ENCODE data around the gene BSND.
"Not testable (repeated sequence)": the region's sequence is repeated elsewhere in the genome, so short reads cannot be mapped to it uniquely, and the experiment has no call there.

The BSND gene

GRCh38 chr1:54998677-54999076, at the start of gene BSND:
BSND (plus strand) TSS chr1:54998933; CDS start chr1:54999187, 254 bp downstream.
- DNase-seq, result no peak

GRCh38 chr1:54949053-54949452, 49.7 kb upstream of the BSND start:
- no peak for DNase-seq

GRCh38 chr1:54950006-54950368, 48.7 kb upstream of the BSND start:
- DNase-seq, result no peak

- DNase-seq, result peak; percentile 80
These were observed 48.2 kb upstream of the BSND start for GRCh38 chr1:54950369-54951163.

- DNase-seq, result no peak
These were observed 46.9 kb upstream of the BSND start for GRCh38 chr1:54951810-54952226.

GRCh38 chr1:54952950-54953718, 45.6 kb upstream of the BSND start:
- no peak for DNase-seq

- no peak for DNase-seq
These were observed 44.9 kb upstream of the BSND start for GRCh38 chr1:54953846-54954245.

- no peak for DNase-seq
These were observed 43.4 kb upstream of the BSND start for GRCh38 chr1:54955359-54955758.

- DNase-seq, result no peak
These were observed 42.0 kb upstream of the BSND start for GRCh38 chr1:54956726-54957125.

GRCh38 chr1:54959241-54959640, 39.5 kb upstream of the BSND start:
- no peak for DNase-seq

GRCh38 chr1:54962612-54963395, 35.9 kb upstream of the BSND start:
- no peak for DNase-seq

GRCh38 chr1:54963829-54964228, 34.9 kb upstream of the BSND start:
- DNase-seq, result not testable (repeated sequence)

GRCh38 chr1:54965624-54966340, 33.0 kb upstream of the BSND start:
- no peak for DNase-seq

- no peak for DNase-seq
These were observed 31.4 kb upstream of the BSND start for GRCh38 chr1:54967372-54967771.

- no peak for DNase-seq
These were observed 30.2 kb upstream of the BSND start for GRCh38 chr1:54968551-54968950.

GRCh38 chr1:54969879-54970278, 28.9 kb upstream of the BSND start:
- no peak for DNase-seq

GRCh38 chr1:54970901-54971300, 27.8 kb upstream of the BSND start:
- no peak for DNase-seq

- DNase-seq, result no peak
These were observed 27.4 kb upstream of the BSND start for GRCh38 chr1:54971317-54971791.

- DNase-seq, result no peak
These were observed 26.3 kb upstream of the BSND start for GRCh38 chr1:54972436-54972835.

- peak; percentile 11 for DNase-seq
These were observed 25.4 kb upstream of the BSND start for GRCh38 chr1:54973205-54973921.

- peak; percentile 17 for DNase-seq
These were observed 23.2 kb upstream of the BSND start for GRCh38 chr1:54975356-54976108.

Measured in NCI-H2227 treated with DMSO at 0.1 percent for 48 hours (cell line).